Body of pancreas (tissue), 4 donors: ENCODE results near the gene RSL1D1. TPM values are rescaled to one million over a fixed set of nuclear protein-coding genes. Genes with fewer than 3 reads are reported as not detected.

Experiments used
- ATAC-seq: fragments of 150-250 bp; one replicate; pipeline ENCODE4 v1.9.1; 2016
- DNase-seq, 4 donors: peaks; one replicate each; pipeline ENCODE4 v3.0.0-alpha.2; 2019
- H3K27ac ChIP-seq, 4 donors: fragments of 200-600 bp; sonication (generic); 1 replicate in 3 of 4; 2 replicates in 1 of 4; pipeline versions ENCODE4 v1.5.1 to v1.6.1; 2016 to 2019; ENCODE audit warnings: mild to moderate bottlenecking in 1 of 4, mixed read lengths in 1 of 4, moderate library complexity in 1 of 4
- H3K27me3 ChIP-seq, 2 donors: fragments of 200-600 bp; sonication (generic); one replicate each; pipeline ENCODE4 v1.6.0; 2016; ENCODE audit warnings: mild to moderate bottlenecking in 1 of 2
- H3K36me3 ChIP-seq, 2 donors: fragments of 200-600 bp; sonication (generic); replicated peaks in 1 of 2; 2 replicates each; pipeline ENCODE4 v1.5.1; 2016; ENCODE audit warnings: low read depth in 2 of 2; ENCODE audit not compliant: insufficient read depth in 1 of 2
- H3K4me1 ChIP-seq: fragments of 200-600 bp; sonication (generic); one replicate; pipeline ENCODE4 v1.6.0; 2016
- H3K4me3 ChIP-seq, 2 donors: fragments of 200-600 bp; sonication (generic); 1 replicate in 1 of 2; 2 replicates in 1 of 2; pipeline ENCODE4 v1.5.1; 2016 to 2019
- H3K9me3 ChIP-seq, 3 donors: fragments of 200-600 bp; sonication (generic); 1 replicate in 2 of 3; 2 replicates in 1 of 3; pipeline ENCODE4 v1.5.1; 2016
- POLR2A ChIP-seq, 3 donors: fragments of 450-650 bp; IDR thresholded peaks; one replicate each; pipeline ENCODE4 v1.6.1; 2016; ENCODE audit warnings: antibody characterized with exemption in 3 of 3, mild to moderate bottlenecking in 2 of 3
- WGBS, 2 donors: methylation state at CpG; one replicate each; pipeline ENCODE4 v1.1.5; 2017; 5-methylcytosine and 5-hydroxymethylcytosine counted together
- intact Hi-C: fragments of 100-400 bp; cut with DNase I; formaldehyde crosslinking; loops from one replicate; pipeline ENCODE4 v1.15.1; 2023
- total RNA-seq, 2 donors: library from RNA; depleted of rRNA; stranded (reverse); fragments of >200 nt; gene quantifications; one replicate each; pipeline ENCODE4 v1.1.0, GENCODE V29; 2016
- TF ChIP-seq, protein P1 (sequence below), 7 experiments: fragments of 450-650 bp in 4 of 7; fragments of 200-600 bp in 3 of 7; sonication (generic) in 3 of 7; IDR thresholded peaks; one replicate each; pipeline ENCODE4 v1.5.1; 2016 to 2019; ENCODE audit warnings: antibody characterized with exemption in 7 of 7

Gene RSL1D1
- total RNA-seq, 2 donors from 2014 or later: 199 to 246 TPM

DNA sequence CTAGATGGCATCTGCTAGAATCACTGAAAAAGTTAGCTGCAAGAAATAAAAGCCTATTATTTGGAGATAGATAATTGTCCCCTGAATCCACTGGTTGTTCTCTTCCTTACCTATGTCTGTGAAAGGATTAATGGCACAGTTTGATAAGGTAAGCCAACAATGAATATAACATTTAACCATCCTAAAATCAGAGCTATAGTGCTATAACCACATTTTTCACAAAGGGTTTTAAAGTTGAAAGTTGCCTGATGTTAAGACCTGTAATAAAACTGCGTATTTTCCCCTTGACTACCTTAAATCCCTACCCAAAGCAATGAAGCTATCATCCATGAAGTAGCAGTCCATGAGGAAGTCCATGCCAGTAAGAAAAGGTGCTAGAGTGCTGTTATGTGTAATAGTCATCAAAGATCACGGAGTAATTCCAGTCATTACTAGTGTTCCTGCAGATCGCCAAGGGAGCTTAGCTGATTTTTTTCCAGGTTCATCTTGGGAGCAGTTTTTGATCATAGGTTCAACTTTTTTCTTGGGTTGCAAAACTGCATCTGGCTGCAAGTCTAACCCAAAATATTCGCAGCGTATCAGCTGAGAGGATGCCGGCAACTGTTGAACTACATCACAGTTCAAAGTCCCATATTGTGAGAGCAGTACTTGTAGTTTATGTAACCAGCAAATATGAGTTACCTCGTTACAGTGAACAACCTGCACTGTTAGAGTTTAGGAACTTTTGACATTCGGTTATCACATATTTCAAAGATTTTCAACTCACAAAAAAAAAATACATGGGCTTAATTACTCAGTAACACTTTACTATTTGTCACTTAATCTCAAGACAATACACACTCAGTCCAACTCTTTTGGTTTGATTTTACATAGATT is 18.2 kb upstream of the RSL1D1 start:
- 80% methylated on average over 8 of the region's 8 CpGs for WGBS, 2 donors
- intact Hi-C loops: no loop called here
- no peaks in the 10 kb centered on the region for H3K27me3 ChIP-seq
- H3K4me3 ChIP-seq: no peak overlapping the region
- no peaks in the 10 kb centered on the region for H3K4me1 ChIP-seq
- H3K36me3 ChIP-seq: peaks cover 0 to 4% of the 10 kb centered on the region in 2 donors
- TF ChIP-seq POLR2A (IDR thresholded peaks at IDR 0.05): no peak
- TF ChIP-seq, protein P1, sequence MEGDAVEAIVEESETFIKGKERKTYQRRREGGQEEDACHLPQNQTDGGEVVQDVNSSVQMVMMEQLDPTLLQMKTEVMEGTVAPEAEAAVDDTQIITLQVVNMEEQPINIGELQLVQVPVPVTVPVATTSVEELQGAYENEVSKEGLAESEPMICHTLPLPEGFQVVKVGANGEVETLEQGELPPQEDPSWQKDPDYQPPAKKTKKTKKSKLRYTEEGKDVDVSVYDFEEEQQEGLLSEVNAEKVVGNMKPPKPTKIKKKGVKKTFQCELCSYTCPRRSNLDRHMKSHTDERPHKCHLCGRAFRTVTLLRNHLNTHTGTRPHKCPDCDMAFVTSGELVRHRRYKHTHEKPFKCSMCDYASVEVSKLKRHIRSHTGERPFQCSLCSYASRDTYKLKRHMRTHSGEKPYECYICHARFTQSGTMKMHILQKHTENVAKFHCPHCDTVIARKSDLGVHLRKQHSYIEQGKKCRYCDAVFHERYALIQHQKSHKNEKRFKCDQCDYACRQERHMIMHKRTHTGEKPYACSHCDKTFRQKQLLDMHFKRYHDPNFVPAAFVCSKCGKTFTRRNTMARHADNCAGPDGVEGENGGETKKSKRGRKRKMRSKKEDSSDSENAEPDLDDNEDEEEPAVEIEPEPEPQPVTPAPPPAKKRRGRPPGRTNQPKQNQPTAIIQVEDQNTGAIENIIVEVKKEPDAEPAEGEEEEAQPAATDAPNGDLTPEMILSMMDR (IDR thresholded peaks at IDR 0.05): no peak
- ATAC-seq: no peak
- no peaks in the 10 kb centered on the region for H3K9me3 ChIP-seq
- no peak overlapping the region for H3K27ac ChIP-seq
- no peak for DNase-seq

GRCh38 chr16:11868412-11868980 is 17.2 kb upstream of the RSL1D1 start:
- H3K9me3 ChIP-seq: no peaks in the 10 kb centered on the region
- H3K4me1 ChIP-seq: no peaks in the 10 kb centered on the region
- H3K4me3 ChIP-seq: no peak overlapping the region
- TF ChIP-seq, protein P1 (IDR thresholded peaks at IDR 0.05): no peak
- TF ChIP-seq POLR2A (IDR thresholded peaks at IDR 0.05): no peak
- 80 to 85% methylated on average over 2 of the region's 2 CpGs for WGBS, 2 donors
- no peak for ATAC-seq
- intact Hi-C loops: no loop called here
- no peaks in the 10 kb centered on the region for H3K27me3 ChIP-seq
- no peak for DNase-seq
- H3K36me3 ChIP-seq: no peaks in the 10 kb centered on the region
- no peak overlapping the region for H3K27ac ChIP-seq

DNA sequence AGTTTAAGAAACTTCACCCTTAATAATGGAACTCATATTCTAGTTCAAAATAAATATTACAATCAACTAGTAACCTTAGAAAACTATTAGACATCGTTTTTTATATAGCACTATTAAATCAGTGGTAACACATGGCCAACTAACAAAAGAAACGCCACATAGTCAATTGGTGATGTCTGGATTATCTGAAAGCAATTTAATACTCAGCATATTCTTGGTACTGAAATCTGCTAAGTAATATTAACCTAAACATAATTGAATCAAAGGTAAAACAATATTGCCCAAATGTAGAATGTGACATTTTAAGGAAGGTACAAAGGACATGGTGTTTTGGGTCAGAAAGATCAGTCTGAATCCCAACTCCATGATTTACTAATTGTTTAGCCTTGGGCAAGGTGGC is 11.1 kb upstream of the RSL1D1 start:
- DNase-seq: no peak
- no peak overlapping the region for H3K27ac ChIP-seq
- ATAC-seq: no peak
- H3K4me1 ChIP-seq: no peaks in the 10 kb centered on the region
- no peaks in the 10 kb centered on the region for H3K27me3 ChIP-seq
- TF ChIP-seq, protein P1 (IDR thresholded peaks at IDR 0.05): no peak
- no peak for TF ChIP-seq POLR2A (IDR thresholded peaks at IDR 0.05)
- H3K4me3 ChIP-seq: no peak overlapping the region
- H3K36me3 ChIP-seq: no peaks in the 10 kb centered on the region
- no peaks in the 10 kb centered on the region for H3K9me3 ChIP-seq
- intact Hi-C loops: no loop called here
- 78 to 81% methylated on average over 2 of the region's 2 CpGs for WGBS, 2 donors

- DNase-seq (no peak), ATAC-seq (no peak)
- 73% methylated on average over 4 of the region's 4 CpGs for WGBS, 2 donors
- H3K4me3 ChIP-seq: no peak overlapping the region
- H3K4me1 ChIP-seq: peaks cover 20% of the 10 kb centered on the region
- H3K9me3 ChIP-seq: no peaks in the 10 kb centered on the region
- TF ChIP-seq, protein P1 (IDR thresholded peaks at IDR 0.05): no peak
- no peak for TF ChIP-seq POLR2A (IDR thresholded peaks at IDR 0.05)
- H3K36me3 ChIP-seq: no peaks in the 10 kb centered on the region
- H3K27ac ChIP-seq: no peak overlapping the region
- H3K27me3 ChIP-seq: no peaks in the 10 kb centered on the region
- intact Hi-C loops: no loop called here
Observed at GRCh38 chr16:11857161-11857560, 5.8 kb upstream of the RSL1D1 start.
